NCI-H146 treated with DMSO at 0.1 percent for 48 hours (cell line): ENCODE data around the gene KRT12.
A peak's percentile ranks its signal among the peaks of the same experiment; 100 is the strongest.

Source experiments
- DNase-seq: peaks from one replicate; lab custom pipeline; 2025; ENCODE audit not compliant: unreplicated experiment; lab: John Stamatoyannopoulos, UW

KRT12 gene

DNA sequence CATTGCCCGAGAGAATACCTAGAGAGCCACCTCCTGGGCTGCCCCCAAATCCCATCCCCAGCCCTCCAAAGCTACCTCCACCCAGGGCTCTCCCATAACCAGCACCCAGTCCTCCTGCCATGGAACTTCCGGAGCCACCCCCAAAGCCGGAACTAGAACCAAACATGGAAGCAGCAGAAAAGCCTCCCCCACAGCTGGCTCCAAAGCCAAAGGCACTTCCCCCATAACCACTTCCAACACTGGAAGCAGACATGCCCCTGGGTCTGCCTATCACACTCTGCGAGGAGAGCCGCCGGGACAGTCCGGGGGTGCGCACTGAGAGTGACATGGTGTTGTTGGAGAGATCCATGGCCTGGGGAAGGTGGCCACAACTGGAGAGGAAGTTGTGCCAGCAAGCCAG lies at the start of gene KRT12:
TSS of gene KRT12 (minus strand) at position 386 of the 400 bp plus-strand sequence. CDS start at position 349, 37 bp downstream.
- no peak for DNase-seq

DNA sequence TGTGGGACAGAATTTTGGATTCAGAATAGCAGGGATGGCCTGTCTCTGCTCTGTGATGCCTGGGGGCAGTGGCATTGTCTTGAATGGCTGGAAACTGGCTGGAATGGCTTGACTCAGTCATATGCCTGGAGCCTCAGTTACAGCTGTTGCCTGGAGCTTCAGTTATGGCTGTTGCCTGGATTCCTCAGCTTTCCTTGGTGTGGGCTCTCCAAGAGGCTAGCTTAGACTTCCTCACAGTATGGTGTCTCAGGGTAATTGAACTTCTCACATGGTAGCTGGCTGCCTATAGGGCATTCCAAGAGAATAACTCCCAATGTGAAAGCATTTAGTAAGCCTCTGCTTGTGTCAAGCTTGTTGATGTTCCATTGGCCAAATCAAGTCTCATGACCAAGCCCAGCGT lies 49.3 kb upstream of the KRT12 start:
- DNase-seq, result no peak

DNA sequence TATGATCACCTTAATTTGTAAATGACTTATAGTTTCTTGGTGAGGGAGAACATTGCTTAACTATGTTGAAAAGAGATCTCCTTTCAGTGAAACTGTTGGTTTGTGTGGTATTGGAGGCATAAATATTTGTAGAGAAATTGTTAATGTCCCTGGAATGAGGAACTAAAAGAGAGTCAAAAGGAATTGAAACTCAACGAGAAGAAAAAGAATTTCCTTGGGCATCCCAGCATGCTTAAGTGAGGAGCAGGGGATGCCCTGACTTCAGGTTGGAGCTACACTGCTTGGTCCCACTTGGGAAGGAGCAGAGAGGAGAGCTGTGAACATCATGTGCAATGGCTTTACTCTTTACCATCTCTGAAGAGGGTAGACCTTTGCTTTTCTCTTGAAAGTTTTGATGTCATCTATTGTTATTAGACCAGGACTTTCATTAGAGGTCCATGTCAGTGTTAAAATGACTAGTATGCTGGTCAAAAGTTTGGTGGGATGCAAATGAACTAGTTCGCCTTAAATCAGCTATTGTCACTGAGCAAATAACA lies 48.8 kb upstream of the KRT12 start:
- no peak for DNase-seq

DNA sequence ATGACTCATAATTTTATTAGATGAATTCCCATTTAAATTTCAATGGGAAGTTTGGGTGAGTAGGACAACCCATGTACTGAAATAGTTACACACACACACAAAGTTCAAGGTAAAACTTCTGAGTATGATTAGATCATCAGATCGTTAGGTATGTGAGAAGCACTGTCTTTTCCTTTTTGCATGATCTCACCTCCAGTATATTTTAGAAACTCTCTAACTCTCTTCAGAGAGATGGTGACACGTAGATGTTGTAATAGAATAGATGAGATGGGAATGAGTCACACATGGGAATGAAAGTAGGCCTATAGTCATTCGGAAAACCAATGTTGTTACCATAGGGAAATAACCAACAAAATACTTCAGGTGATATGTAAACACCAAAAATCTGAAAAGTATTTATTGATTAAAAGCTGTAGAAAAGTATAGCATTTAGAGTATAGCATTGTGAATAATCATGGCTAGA lies 48.2 kb upstream of the KRT12 start:
- DNase-seq, result no peak

DNA sequence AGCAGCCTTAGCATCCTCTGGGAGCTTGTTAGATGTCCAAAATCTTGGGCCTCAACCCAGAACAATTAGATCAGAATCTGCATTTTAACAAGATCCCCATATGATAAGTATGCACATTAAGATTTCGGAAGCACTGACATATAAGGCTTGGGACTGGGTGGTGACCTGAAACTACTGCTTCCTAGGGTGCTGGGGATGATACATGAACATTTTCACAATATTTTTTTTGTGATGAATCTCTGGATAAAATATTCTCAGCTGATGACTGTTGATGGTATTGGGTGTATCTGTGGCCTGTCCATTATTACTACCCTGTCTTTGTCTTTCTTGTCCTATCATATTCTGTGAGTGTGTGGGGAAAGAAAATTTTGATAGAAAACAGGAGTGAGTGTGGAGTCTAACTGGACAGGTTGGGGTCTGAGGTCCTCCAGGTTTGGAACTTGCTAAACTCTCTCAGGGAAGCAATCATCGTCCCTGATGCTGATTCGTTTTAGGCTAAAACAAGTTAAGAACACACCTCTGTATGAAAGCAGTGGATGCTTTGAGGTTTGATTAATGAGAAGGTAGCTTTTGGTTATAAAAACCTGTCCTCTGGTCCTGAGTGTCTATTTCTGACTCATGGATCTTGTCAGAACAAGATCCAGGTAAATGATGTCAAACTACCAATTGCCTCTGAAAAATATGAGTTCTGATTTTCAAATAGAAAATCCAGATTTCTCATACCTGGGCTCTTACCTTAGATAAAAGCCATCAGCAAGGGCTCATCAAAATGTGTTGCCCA lies 47.2 kb upstream of the KRT12 start:
- DNase-seq, result no peak

DNA sequence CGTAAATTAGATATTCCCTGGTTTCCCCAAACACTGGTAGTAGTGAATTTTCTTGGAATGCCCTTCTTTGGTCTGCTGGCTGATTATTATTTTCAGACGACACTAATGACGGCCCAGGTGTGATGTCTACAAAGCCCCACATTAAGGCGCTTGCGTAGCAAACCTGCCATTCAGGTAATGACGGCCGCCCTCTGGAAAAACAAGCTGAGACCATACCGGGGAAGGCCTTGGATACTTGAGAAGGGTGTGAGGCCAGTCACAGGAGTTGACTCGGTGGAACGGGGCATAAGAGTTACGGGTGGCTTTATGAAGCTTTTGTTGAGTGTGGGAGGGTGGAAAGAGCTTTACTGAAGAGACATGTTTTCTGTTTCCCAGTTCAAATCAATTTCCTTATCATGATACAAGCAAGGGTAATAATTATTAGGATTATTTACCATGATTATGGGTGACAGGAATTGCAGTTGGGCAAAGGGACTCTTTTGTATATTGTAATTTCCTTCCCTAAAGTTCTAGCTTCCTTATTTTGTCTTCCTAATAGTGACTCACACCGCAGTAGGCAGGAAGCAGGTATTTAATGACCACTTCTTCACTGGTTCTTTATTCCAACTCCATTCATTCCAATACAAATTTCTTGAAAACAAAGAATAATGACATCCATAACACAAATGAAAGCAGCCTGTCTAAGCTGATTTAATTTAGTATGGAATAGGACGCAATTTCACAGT lies 45.6 kb upstream of the KRT12 start:
- DNase-seq, result no peak

DNA sequence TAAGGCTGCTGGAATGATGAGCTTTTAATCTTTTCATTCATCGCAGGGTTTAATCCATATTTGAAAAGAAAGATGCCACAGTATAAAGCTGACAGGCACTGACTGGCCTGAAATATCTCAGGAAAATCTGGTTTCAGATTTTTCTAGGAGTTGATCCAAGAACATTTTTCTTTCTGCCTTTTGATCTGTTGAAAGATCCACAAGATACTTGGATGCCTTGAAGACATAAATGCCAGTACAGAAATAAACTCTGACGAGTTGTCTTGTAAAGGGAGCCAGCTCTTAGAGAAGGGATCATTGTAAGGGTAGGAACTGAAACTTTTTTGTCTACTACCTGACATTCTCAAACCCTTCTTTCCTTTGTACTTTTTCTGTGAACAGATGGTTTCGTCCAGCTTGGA lies 43.4 kb upstream of the KRT12 start:
- DNase-seq, result no peak

DNA sequence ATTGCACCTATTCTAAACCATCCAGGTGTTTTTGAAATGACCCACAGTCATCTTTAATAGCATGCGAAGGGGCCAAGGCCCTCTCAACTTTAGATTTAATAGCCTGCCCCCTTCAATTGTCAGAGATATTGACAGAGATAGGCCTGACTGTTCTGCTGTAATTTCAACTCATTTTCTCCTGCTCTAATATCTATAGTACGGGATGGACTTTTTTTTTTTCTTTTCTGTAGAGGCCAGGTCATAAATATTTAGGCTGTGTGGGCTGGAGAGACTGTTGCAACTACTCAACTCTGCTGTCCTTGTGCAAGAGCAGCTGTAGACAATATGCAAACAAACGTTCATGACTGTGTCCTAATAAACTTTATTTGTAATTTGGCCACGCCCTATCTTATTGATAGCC lies 42.7 kb upstream of the KRT12 start:
- peak; percentile 20 for DNase-seq

DNA sequence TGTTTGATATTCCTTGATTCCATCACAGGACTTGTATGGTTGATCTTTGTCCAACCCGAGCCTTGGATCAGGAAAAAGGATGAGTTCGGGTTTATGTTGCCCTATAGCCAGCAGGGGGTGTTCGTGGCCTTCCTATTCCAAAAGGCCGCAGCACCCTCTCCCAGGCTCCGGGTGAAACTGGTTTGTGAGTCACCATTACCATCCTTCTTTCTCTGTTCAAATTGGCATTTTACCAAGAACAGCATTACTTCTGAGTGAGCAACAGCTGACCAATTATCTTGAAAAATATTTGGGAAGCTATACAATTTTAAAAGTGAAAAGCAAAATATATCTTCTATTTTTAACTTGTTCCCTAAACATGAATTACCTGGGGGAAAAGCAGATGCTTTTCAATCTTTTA lies 42.3 kb upstream of the KRT12 start:
- DNase-seq, result peak; percentile 74

DNA sequence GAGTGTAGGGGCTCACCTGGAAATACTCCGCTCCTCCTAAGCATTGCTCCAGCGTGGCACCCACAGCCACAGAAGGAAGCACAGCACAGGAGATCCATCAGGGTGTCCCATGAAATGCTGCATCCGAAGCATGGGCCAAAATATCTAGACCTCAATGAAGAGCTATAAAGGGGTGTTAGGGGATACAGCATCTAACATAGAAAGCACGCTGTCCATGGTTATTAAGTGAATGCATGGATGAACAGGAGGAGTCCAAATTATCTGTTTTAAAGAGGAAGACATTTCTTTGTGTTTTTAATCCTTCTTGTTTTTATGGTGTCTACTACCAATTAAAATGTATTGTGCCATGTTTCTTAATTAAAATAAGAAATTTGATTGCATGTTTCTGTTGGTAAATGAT lies 39.6 kb upstream of the KRT12 start:
- no peak for DNase-seq

DNA sequence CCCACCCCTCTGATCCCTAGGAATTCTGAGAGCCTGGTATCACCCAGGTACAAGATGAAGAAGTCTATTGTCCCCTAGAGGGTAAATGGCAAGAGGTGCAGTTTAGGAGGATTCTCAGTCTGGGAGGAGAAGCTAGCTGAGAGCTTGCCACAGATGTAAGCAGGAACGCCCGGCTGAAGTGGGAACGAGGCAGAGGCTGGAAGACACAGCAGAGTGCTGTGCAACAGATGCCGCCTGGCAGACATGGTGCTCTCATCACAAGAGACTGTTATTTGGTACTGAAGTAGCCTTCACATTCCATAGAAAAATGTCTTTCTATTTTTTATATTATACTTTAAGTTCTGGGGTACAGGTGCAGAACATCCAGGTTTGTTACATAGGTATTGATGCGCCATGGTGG lies 38.3 kb upstream of the KRT12 start:
- DNase-seq, result no peak

DNA sequence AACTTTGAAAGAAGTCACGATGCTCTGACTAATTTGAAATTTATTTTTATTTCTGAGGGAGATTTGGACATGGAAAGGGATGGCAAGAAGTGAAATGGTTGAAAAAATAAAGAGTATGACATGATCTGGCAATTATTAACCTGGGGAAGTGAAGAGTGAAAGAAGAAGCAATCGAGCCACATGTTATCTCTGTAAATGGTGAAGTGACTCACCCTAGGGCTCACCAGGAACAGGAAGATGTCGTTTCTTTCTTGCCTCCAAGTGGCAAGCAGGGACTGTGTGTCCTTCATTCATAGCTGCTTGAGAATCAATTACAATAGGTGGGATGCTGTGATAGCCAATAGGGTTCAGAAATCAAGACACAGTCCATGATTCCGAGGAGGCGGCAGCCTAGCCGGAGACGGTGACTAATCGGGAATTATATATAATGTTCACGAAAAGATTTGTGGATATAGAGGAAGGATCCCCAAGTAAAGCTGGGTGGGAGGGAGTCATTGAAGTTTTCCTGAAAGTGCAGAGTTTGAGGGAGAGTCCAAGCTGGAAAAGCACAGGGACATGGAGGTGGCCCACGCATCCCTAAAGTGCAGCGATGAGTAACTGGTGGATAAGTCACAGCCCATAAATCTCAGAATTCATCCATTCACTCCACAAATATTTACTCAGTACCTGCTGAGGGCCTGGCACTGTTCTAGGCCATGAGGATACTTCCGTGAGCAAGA lies 36.3 kb upstream of the KRT12 start:
- DNase-seq, result no peak

DNA sequence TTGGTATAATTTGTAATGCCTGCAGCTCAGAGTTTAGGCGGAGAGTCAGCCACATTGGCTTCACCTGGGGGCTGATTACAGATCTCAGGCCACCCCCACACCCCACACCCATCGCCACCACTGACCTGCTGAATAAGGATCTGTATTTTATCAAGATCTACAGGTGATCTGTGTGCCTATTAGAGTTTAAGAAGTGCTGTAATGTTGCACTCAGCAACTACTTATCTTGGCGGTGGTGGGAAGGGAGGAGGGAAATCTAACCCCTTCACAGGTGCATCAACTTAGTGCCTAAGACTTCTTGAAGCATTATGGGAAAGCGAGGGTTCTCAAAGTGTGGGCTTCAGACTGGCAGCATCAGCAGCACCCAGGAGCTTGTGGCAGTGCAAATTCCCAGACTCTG lies 35.5 kb upstream of the KRT12 start:
- DNase-seq, result no peak

DNA sequence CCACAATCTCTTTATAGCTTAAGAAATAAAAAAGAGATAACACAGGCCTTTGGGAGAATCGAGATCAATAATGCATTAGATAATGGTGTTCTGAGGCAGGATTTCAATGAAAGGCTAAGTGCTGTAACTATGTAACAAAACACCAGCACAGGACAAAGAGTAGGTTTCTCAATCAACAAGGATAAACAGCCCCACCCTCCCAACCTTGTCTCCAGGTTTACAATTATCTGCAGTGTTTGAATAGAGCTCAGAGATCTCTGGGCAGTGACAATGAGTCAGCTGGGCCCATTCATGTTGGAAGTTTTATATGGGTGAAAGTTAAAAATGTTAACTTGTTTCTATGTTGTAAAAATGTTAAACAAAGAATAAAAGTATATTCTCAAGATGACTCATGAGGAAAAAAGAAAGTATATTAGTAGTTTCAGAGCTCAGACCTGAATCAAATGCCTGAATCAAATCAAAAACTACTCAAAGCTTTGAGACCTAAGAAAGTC lies 35.0 kb upstream of the KRT12 start:
- peak; percentile 43 for DNase-seq

DNA sequence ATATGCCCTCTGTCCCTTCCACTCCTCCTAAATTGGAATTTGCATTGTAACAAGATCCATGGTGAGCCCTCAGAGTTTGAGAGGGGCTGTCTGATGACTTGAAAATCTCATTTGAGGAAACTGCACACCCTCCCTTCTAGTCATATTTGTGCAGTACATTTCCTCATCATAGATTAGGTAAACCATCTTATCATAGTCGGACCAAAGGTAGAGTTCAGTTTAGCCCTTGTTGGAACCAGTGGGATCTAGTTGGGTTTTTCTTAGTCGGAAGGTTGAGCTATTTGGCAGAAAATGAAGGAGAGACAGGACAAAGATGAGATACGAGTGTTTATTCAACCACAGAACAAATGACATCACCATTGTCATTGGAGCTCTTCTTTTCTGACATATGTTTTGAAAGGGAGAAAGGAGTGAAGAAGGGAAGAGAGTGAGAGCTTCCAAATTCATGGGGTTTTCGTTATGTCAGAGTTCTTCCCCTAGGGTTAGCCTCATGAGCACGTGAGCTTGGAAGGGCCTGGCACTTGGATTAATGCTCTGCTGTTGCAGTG lies 33.9 kb upstream of the KRT12 start:
- no peak for DNase-seq

DNA sequence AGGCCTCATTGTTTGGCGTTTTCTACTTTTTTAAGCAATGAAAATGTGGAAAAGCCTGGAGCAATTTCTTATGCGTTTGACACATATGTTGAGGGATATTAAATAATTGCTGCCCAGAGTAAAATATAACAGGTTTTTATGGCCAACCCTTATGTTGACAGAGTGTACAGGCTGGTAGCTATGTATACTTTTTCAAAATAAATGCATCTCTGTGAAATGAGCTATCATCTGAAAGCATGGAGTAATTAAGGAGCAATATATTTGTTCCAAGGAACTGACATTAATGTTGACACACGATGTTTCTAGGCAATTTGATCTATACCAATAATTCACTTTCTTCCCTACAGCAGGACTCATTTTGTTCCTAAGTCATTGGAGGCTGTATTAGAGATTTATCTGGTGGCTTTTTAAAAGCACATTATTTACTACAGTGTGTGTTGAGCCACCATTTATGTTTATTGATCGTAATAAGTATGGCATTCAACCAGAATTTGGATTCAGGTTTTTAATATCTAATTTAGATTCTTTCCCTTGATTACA lies 30.0 kb upstream of the KRT12 start:
- DNase-seq, result no peak

DNA sequence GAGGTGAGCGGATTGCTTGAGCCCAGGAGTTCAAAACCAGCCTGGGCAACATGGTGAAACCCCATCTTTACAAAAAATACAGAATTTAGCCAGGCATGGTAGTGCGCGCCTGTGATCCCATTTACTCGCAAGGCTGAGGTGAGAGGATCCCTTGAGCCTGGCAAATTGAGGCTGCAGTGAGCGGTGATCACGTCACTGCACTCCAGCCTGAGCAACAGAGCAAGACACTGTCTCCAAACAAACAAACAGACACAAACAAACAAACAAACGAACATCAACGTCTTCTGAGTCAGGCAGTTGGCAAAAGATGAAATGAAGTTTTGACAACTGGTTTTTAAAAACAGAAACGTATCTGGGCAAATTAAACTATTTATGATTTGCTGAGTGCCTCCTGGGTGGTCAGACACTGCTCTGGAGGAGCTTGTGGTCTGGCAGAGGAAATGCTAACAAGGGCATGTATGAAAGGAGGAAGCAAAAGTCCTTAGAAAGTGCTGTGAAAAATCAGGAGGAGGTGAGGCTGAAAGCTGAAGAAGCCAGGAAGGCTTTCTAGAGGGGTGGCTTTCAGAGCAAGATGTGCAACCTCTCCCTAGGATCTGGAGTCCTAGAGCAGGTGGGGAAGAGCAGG lies 28.2 kb upstream of the KRT12 start:
- no peak for DNase-seq

DNA sequence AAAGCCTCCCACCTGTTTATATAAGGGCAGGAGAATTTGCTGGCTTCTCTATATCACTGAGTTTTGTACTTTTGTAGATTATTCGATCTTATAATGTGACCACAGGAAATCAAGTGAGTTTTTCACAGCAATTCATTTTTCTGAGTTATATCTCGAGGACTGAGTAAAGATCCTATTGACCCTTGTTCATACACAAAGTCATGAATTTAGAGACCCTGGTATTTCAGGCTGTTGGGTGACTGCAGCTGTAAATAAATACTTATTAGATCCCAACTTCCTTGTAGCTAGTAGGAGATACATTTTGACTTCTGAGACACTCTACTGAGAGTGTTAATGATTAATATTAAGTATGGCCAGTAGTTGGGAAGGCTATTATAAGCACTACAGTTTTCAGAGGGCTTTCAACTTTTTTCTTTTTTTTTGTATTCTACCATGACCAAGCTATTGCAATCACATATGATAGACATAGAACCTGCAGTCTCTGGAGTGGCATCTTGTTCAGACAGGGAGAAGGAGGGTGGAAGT lies 21.2 kb upstream of the KRT12 start:
- DNase-seq, result no peak

DNA sequence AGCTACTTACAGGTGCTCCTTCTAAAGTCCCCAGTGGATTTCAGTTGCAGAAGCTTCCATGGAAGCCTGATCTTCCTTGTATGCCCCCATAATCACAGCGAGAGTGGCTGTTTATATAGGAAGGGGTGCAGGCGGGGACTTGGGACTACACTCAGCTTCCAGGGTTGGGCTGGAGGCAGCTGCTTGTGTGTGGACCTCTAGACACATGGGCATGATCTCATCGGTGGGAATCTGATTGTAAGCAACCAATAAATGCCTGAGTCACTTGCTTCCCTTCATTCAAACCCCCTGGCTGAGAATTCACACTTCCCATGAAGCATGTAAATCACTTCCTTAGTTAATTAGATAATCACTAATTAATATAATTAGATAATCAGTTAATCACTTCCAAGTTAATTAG lies 19.1 kb upstream of the KRT12 start:
- DNase-seq, result no peak
